Lower leg skin (tissue), 4 donors: ENCODE results near the gene CEP295NL. TPM values are rescaled to one million over a fixed set of nuclear protein-coding genes. Genes with fewer than 3 reads are reported as not detected.
A peak's percentile ranks its signal among the peaks of the same experiment; 100 is the strongest.
"Not testable (repeated sequence)": the region's sequence is repeated elsewhere in the genome, so short reads cannot be mapped to it uniquely, and the experiment has no call there.

Source experiments
- DNase-seq, 2 donors: peaks; one replicate each; pipeline ENCODE4 v3.0.0-alpha.2; 2019; ENCODE audit warnings: low spot score in 2 of 2
- H3K4me3 ChIP-seq: fragments of 200-600 bp; sonication (generic); 2 replicates; pipeline ENCODE4 v1.5.1; 2017; ENCODE audit warnings: mild to moderate bottlenecking, low read depth; ENCODE audit not compliant: poor library complexity, severe bottlenecking
- POLR2A ChIP-seq, 2 donors: fragments of 450-650 bp; IDR thresholded peaks; one replicate each; pipeline ENCODE4 v1.6.1; 2016 to 2017; ENCODE audit warnings: antibody characterized with exemption in 2 of 2, mild to moderate bottlenecking in 1 of 2, moderate library complexity in 1 of 2
- WGBS, 2 donors: methylation state at CpG; one replicate each; pipeline ENCODE4 v1.1.5; 2018; 5-methylcytosine and 5-hydroxymethylcytosine counted together
- intact Hi-C: fragments of 100-400 bp; cut with DNase I; formaldehyde crosslinking; loops from one replicate; pipeline ENCODE4 v1.15.0; 2023; ENCODE audit warnings: low total_unique reads
- total RNA-seq, 4 donors: library from RNA; depleted of rRNA; stranded (reverse); fragments of >200 nt; gene quantifications; one replicate each; pipeline ENCODE4 v1.1.0, GENCODE V29; 2016
- TF ChIP-seq, protein P1 (sequence below), 3 donors: fragments of 450-650 bp; IDR thresholded peaks; one replicate each; pipeline ENCODE4 v1.5.1; 2016; ENCODE audit warnings: antibody characterized with exemption in 3 of 3, mild to moderate bottlenecking in 3 of 3, moderate library complexity in 2 of 3

Gene CEP295NL
- total RNA-seq, 4 donors from 2014 or later = 2.0 to 2.9 (median 2.6) TPM

DNA sequence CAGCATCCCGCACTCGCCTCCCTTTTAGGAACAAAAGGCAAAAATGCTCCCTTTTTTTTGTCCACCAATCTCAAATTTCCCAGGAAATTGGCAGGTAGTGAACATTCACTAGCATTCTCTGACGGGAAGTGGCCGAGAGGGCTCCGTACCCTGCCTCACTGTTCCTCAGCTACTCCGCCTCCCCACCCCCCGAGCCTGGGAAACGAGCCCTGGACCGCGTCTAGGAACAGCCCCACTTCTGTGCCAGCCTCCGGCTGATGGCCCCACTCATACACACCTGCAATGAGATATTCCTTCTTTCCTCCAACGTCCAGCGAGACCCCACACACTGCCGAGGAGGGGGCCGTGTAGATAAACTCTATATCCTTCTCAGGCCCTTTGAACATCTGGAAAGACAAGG, 32.4 kb downstream of the CEP295NL start:
- no peak overlapping the region for H3K4me3 ChIP-seq
- intact Hi-C loops = no loop called here
- DNase-seq = no peak
- TF ChIP-seq POLR2A (IDR thresholded peaks at IDR 0.05) = no peak
- TF ChIP-seq, protein P1, sequence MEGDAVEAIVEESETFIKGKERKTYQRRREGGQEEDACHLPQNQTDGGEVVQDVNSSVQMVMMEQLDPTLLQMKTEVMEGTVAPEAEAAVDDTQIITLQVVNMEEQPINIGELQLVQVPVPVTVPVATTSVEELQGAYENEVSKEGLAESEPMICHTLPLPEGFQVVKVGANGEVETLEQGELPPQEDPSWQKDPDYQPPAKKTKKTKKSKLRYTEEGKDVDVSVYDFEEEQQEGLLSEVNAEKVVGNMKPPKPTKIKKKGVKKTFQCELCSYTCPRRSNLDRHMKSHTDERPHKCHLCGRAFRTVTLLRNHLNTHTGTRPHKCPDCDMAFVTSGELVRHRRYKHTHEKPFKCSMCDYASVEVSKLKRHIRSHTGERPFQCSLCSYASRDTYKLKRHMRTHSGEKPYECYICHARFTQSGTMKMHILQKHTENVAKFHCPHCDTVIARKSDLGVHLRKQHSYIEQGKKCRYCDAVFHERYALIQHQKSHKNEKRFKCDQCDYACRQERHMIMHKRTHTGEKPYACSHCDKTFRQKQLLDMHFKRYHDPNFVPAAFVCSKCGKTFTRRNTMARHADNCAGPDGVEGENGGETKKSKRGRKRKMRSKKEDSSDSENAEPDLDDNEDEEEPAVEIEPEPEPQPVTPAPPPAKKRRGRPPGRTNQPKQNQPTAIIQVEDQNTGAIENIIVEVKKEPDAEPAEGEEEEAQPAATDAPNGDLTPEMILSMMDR (IDR thresholded peaks at IDR 0.05) = no peak
- WGBS, 2 donors = 78 to 82% methylated on average over 15 of the region's 15 CpGs

DNA sequence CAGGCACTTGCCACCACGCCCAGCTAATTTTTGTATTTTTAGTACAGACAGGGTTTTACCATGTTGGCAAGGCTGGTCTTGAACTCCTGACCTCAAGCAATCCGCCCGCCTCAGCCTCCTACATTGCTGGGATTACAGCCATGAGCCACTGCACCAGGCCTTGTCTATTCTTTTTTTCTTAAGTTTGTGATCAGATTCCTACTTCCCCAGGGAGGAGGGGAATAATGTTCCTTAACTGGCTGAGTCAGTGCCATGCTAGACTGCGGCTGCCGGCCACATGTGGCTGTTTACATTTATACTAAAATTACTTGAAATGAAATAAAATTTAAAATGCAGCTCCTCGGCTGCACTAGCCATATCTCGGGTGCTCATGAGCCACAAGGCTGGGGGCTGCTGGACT, 34.6 kb downstream of the CEP295NL start:
- TF ChIP-seq POLR2A (IDR thresholded peaks at IDR 0.05) = no peak
- TF ChIP-seq, protein P1 (IDR thresholded peaks at IDR 0.05) = no peak
- no peak for DNase-seq
- WGBS, 2 donors = 58 to 60% methylated on average over 7 of the region's 7 CpGs
- intact Hi-C loops = loop anchor here (5.0 kb wide), 1 partner anchor 104 kb away; no protein-coding TSS in a partner anchor
- no peak overlapping the region for H3K4me3 ChIP-seq

DNA sequence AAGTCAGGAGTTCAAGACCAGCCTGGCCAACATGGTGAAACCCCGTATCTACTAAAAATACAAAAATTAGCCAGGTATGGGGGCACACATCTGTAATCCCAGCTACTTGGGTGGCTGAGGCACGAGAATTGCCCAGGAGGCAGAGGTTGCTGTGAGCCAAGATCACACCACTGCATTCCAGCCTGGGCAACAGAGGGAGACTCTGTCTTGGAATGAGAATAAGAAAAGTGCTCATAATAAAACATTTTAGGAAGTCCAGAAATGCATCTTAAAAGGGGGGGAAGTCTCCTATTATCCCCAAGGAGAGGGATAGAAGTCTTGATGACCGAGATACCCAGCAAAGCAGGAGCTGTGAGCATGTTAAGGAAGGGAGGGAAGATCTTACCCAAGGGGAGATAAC, 36.0 kb downstream of the CEP295NL start:
- 75 to 82% methylated on average over 3 of the region's 3 CpGs for WGBS, 2 donors
- intact Hi-C loops = loop anchor here (5.0 kb wide), 1 partner anchor 105 kb away; no protein-coding TSS in a partner anchor
- DNase-seq, H3K4me3 ChIP-seq: not testable (repeated sequence)

- DNase-seq = peak; percentile 75 to 95
- intact Hi-C loops = loop anchor here (5.0 kb wide), 1 partner anchor 106 kb away; no protein-coding TSS in a partner anchor
- TF ChIP-seq, protein P1 (IDR thresholded peaks at IDR 0.05) = peak in 1 of 3 donors; percentile 90
- TF ChIP-seq POLR2A (IDR thresholded peaks at IDR 0.05) = no peak
- no peak overlapping the region for H3K4me3 ChIP-seq
- 27 to 28% methylated on average over 19 of the region's 19 CpGs for WGBS, 2 donors
Measured at GRCh38 chr17:78865682-78866390, 37.2 kb downstream of the CEP295NL start.

- H3K4me3 ChIP-seq = no peak overlapping the region
- 65 to 86% methylated on average over 1 of the region's 1 CpG for WGBS, 2 donors
- intact Hi-C loops = no loop called here
- DNase-seq = no peak
- TF ChIP-seq POLR2A (IDR thresholded peaks at IDR 0.05) = no peak
- TF ChIP-seq, protein P1 (IDR thresholded peaks at IDR 0.05) = no peak
Measured at GRCh38 chr17:78864117-78864516, 38.9 kb downstream of the CEP295NL start.

DNA sequence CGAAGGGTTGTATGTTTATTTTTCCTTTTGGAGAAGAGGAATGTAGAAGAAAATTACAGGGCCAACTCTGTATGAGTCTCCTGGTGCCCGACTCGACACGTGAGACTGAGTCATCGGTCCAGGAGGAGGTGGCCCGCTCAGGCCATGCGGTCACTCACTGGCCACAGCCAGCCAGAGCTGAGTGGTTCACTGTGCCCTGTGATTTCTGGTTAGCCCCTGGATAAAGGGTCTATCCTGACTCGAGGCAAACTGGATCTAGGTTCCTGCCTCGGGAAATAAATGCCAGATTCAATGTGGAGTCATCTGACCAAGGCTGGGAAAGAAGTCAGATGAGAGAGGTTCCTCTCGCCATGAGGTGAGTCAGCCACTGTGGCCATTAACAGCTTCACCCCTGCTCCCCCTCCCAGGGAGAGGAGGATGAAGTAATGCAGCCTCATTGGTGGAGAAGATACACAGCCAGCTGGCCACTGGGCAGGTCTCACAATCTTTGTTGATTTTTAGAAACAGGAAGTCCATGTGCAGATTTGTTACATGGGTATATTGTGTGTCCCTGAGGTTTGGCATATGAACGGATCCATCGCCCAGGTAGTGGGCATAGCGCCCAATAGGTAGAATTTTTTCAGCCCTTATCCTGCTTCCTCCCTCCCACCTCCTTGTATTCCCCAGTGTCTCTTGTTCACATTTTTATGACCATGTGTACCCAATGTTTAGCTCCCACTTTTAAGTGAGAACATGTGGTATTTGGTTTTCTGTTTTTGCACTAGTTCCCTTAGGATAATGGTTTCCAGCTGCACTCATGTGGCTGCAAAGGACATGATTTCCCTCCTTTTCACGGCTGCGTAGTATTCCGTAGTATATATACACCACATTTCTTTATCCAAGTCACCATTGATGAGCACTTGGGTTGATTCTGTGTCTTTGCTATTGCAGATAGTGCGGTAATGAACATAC, 40.7 kb downstream of the CEP295NL start:
- intact Hi-C loops = no loop called here
- H3K4me3 ChIP-seq = no peak overlapping the region
- WGBS, 2 donors = 58 to 59% methylated on average over 17 of the region's 17 CpGs
- peak; percentile 92 to 96 for DNase-seq
- TF ChIP-seq, protein P1 (IDR thresholded peaks at IDR 0.05) = no peak
- no peak for TF ChIP-seq POLR2A (IDR thresholded peaks at IDR 0.05)
